Measurements from ENCODE around the gene ZNF217.
"Not testable (repeated sequence)": the region's sequence is repeated elsewhere in the genome, so short reads cannot be mapped to it uniquely, and the experiment has no call there.

The ZNF217 gene

GRCh38 chr20:53621482-53622246 is 28.0 kb upstream of the ZNF217 start:
- no peak for DNase-seq

GRCh38 chr20:53618490-53619000 is 24.9 kb upstream of the ZNF217 start:
- DNase-seq: not testable (repeated sequence)

DNA sequence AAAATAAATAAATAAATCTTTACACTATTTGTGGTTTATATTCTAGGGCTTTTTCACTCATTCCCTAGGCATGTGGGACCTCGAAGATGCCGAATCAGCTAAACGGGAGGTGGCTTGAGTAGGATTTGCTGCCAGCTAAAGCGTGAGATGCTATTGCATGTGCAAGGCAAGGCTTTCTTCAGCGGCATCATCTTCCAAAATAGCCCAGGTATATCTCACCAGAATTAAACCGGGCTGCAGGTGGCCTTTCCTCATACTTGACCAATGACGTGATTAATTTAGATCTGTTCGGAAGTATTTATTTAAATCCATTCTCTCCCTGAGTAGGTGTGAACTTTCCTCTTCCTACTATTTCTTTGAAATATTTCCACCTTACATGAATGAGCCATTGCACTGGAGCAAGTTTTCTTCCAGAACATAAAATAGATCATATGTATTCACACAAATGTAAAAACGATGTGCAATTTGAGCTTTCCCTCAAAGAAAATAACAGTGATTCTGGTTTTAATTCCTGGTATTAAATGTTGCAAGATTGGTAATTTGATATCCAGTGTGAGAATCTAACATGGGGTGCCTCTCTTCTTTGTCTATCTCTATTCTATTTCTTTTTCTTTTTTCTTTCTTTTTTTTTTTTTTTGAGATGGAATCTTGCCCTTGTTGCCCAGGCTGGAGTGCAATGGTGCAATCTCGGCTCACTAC is 24.3 kb upstream of the ZNF217 start:
- DNase-seq: no peak

DNA sequence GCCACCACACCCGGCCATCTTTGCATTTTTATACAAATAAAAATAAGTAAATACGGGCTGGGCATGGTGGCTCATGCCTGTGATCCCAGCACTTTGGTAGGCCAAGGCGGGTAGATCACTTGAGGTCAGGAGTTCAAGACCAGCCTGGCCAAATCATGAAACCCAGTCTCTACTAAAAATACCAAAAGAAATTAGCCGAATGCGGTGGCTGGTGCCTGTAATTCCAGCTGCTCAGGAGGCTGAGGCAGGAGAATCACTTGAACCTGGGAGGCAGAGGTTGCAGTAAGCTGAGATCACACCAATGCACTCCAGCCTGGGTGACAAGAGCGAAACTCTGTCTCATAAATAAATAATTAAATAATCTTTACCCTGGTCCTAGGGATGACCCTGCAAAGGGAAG is 22.9 kb upstream of the ZNF217 start:
- not testable (repeated sequence) for DNase-seq

DNA sequence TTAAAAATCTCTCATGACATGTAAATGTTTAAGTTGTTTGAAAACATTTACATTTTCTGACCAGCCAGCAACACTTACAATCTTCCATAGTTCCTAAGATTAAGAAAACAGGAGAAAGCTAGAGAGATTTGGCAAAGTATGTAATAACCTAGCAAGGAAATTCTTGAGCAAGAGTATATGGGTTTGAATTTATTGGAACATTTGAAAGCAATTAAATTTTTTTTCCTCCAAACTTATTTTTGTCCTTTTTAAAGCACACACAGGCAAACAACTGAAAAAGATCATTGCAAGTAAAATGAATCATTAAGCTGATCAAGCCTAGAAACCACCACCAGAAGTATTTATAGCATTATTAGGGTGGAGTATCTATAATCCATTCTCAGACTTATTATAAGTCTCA is 20.1 kb upstream of the ZNF217 start:
- no peak for DNase-seq

DNA sequence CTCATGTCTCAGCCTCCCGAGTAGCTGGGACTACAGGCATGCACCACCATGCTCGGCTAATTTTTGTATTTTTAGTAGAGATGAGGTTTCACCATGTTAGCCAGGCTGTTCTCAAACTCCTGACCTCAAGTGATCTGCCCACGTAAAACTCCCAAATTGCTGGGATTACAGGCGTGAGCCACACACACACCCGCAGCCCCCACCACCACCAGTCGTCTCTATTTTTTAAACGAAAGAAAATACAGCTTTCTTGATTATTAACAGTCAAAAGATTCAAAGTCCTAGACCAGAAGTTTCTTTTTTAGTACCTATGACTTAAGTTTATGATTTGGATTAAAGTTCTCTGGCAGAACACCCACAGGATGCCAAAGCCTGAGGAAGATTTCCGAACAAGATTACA is 18.6 kb upstream of the ZNF217 start:
- not testable (repeated sequence) for DNase-seq

DNA sequence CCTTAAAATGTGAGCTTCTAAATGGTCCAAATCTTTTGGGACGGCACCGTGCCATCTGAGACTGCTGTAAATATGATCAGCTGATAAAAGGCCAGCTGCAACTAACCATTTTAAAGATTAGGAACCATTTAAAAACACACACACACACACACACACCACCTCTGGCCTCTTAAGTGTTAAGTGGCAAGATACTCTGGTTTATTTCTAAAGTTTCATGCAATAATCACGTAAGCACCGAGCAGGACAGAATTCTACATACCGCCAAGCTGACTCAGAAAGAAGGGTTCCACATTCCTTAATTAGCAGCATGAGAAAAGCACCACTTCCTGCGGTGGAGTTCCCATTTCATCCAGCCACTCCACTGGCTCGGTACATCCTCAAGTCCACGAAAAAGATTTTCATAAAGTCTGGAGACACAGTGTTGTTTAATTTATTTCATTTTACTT is 17.8 kb upstream of the ZNF217 start:
- DNase-seq: no peak

DNA sequence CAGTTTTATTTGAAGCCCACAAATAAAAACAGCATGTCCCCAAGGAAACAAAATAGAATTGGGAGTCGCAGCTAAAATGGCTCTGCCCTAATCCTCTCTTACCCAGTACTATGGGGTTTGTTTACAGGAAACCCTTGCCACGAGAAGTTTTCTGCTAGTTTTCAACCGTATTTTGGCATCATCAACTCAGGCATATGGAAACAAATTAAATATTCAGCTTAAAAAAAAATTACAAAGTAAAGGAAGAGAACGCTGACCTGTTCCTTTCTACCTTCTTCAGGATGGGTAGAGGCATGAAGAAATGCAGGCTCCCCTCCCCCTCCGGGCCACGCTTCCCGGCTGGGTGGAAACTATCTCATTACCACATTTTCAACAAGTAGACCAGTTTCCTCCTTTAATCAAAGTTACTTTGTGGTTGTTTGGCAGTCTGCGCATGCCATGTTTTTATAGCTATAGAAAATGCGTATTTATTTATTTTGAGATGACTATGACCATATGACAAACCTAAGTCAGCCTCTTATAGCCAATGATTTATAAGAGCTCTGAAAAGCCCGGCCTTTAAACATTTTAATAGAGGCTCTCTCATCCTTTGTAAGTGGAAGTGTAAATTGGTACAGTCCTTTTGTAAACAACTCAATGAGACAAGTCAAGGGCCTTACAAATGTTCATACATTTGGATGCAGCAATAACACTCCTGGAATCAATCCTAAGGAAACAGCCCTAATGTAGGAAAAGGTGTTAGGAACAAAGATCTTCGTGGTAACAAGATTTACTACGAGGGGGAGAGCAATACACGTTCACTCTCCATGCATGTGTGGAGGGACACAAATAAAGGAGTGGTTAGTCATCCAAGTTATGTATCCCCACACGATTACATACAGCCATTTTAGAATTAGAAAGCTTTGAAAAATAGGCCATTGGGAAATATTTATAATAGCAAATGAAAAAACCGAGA is 16.1 kb upstream of the ZNF217 start:
- DNase-seq: peak; percentile 63

DNA sequence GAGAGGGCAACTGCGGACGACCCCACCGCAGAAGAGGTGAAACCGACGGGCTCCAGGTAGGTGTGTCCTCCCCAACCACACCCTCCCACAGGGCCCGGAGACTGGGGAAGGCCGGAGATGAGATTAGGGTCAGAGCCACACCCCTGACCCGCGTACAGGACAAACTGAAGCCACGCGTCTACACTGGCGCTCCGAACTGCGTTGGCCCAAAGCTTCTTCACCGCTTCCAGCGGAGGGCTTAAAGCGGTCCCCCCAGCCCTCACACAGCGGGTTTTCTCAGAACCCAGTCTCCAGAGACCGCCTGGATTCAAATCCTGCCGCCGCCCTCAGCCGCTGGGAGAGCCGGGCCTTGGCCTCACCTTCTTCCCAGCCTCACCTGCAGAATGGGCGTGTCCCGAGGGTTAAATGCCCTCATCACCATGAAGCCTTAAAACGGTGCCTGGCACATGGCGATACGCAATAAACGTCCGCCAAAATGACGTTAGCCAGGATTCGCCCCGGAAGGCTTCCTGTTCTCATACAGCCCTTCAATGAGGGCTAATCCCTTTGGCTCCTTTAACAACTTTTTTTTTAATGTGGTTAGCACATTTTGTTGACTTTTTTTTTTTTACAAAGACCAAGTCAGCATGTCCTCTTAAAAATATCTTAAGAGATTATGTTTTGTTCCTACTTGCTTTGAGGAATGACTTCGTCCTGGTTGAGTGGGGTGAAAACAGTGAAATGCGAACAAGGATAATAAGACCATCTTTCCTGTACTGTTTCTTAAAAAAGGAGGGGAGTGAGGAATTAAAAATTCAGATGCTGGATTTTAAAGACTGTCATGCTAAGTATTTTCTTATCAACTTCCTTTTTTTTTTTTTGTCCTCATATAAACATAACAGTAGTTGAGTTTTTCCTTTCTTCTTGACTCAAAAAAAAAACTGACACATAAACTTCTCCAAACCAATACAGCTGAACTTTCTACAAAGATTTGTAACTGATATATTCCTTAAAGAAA is 15.1 kb upstream of the ZNF217 start:
- DNase-seq: no peak

- no peak for DNase-seq
These were observed 14.4 kb upstream of the ZNF217 start for GRCh38 chr20:53608071-53608455.

DNA sequence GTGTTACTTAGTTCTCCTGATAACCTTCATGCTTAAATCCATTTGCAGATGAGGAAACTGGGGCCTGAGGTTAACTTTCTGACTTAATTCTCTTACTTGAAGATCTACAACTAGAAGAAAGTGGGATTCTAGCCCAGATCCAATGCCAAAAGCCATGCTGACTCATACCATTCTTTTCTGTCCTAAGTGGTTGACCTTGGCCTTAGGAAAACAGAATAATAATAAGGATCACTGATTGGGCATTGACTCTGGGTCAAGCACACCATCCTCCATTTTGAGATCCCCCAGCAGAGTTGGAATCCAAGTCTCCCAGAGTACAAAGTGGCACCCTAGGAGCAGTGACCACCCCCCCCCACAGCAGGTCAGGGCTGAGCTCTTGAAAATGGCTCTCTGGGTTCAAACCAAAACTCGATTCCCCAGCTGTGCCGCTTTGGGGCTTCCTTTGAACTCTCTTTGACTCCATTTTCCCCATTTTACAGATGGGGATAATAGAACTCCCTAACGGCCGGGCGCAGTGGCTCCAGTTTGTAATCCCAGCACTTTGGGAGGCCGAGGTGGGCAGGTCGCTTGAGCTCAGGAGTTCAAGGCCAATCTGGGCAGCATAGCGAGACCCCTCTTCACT is 12.8 kb upstream of the ZNF217 start:
- no peak for DNase-seq

DNA sequence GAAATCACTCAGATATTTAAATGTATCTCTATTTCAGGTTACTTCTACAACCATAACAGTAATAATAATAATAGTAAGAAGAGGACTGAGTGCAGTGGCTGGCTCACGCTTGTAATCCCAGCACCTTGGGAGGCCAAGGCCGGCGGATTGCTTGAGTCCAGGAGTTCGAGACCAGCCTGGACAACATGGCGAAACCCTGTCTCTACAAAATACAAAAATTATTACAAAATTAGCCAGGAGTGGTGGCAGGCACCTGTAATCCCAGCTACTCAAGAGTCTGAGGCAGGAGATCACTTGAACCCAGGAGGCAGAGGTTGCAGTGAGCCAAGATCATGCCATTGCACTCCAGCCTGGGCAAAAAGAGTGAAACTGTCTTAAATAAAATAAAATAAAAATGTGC is 11.8 kb upstream of the ZNF217 start:
- DNase-seq: not testable (repeated sequence)

DNA sequence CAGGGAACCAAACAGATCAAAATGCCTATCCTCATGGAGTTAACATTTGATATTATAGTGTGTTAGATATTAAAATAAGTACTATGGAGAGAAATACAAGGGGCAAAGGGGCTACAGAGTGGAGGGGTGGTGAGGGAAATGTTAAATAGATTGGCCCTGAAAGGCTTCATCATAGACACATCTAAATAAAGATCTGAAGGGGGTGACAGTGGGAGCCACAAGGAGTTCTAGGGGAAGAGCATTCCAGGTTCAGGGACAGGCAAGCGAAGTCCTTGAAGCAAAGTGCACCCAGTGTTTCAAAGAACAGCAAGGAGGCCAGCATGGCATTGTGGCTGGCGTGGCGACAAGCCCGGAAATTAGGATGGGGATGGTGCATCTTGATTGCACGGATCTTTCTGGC is 11.2 kb upstream of the ZNF217 start:
- DNase-seq: not testable (repeated sequence)

GRCh38 chr20:53602661-53603060 is 9.0 kb upstream of the ZNF217 start:
- DNase-seq: no peak

GRCh38 chr20:53599910-53600632 is 6.4 kb upstream of the ZNF217 start:
- no peak for DNase-seq

- DNase-seq: no peak
These were observed 5.7 kb upstream of the ZNF217 start for GRCh38 chr20:53599378-53599777.

GRCh38 chr20:53599044-53599362 is 5.4 kb upstream of the ZNF217 start:
- DNase-seq: no peak

GRCh38 chr20:53598140-53599043 is 4.8 kb upstream of the ZNF217 start:
- DNase-seq: no peak

- no peak for DNase-seq
These were observed 4.0 kb upstream of the ZNF217 start for GRCh38 chr20:53597521-53598120.
